ENCODE measurements around the gene APMAP.

The APMAP gene

GRCh38 chr20:25024171-25024570 lies 31.6 kb upstream of the APMAP start:
- DNase-seq = no peak

GRCh38 chr20:25023356-25023755 lies 30.8 kb upstream of the APMAP start:
- no peak for DNase-seq

- DNase-seq = no peak
These were observed 30.1 kb upstream of the APMAP start for GRCh38 chr20:25022680-25023079.

- no peak for DNase-seq
These were observed 28.8 kb upstream of the APMAP start for GRCh38 chr20:25021336-25021735.

GRCh38 chr20:25020901-25021301 lies 28.4 kb upstream of the APMAP start:
- no peak for DNase-seq

- DNase-seq = no peak
These were observed 27.8 kb upstream of the APMAP start for GRCh38 chr20:25020345-25020744.

GRCh38 chr20:25019381-25020155 lies 27.0 kb upstream of the APMAP start:
- DNase-seq = no peak

- no peak for DNase-seq
These were observed 26.3 kb upstream of the APMAP start for GRCh38 chr20:25018841-25019240.

- DNase-seq = no peak
These were observed 25.9 kb upstream of the APMAP start for GRCh38 chr20:25018425-25018824.

- no peak for DNase-seq
These were observed 24.8 kb upstream of the APMAP start for GRCh38 chr20:25017257-25017803.

- DNase-seq = no peak
These were observed 23.9 kb upstream of the APMAP start for GRCh38 chr20:25016471-25016870.

GRCh38 chr20:25015986-25016385 lies 23.4 kb upstream of the APMAP start:
- DNase-seq = no peak

- no peak for DNase-seq
These were observed 22.3 kb upstream of the APMAP start for GRCh38 chr20:25014816-25015215.

- DNase-seq = no peak
These were observed 21.2 kb upstream of the APMAP start for GRCh38 chr20:25013478-25014380.

GRCh38 chr20:25012616-25013189 lies 20.2 kb upstream of the APMAP start:
- DNase-seq = no peak

- DNase-seq = no peak
These were observed 19.3 kb upstream of the APMAP start for GRCh38 chr20:25011831-25012241.

- no peak for DNase-seq
These were observed 18.7 kb upstream of the APMAP start for GRCh38 chr20:25011261-25011660.

GRCh38 chr20:25009218-25010145 lies 16.9 kb upstream of the APMAP start:
- DNase-seq = no peak

GRCh38 chr20:25008388-25009217 lies 16.1 kb upstream of the APMAP start:
- DNase-seq = no peak

GRCh38 chr20:25007491-25008305 lies 15.1 kb upstream of the APMAP start:
- DNase-seq = no peak

All from CD4-positive, alpha-beta T cell treated with Interleukin-10 for 1 hour (primary cell).